H1 (cell line): ENCODE results near the gene ARHGAP28.

Source experiments
- EP300 ChIP-seq, 2 experiments: IDR thresholded peaks; 1 replicate in 1 of 2; 2 replicates in 1 of 2; pipeline ENCODE4 v1.6.1; 2011 to 2012; ENCODE audit warnings: low read depth in 2 of 2, low read length in 2 of 2, mild to moderate bottlenecking in 2 of 2, borderline replicate concordance in 1 of 2, inconsistent platforms in 1 of 2, moderate library complexity in 1 of 2
- GABPA ChIP-seq: IDR thresholded peaks from 2 replicates; pipeline ENCODE4 v1.6.1; 2011; ENCODE audit warnings: mild to moderate bottlenecking, low read length, moderate library complexity, borderline replicate concordance; ENCODE audit not compliant: insufficient read depth
- POLR2AphosphoS5 ChIP-seq: IDR thresholded peaks from 2 replicates; pipeline ENCODE4 v1.6.1; 2011; ENCODE audit warnings: low read depth, low read length
- SIN3A ChIP-seq, 2 experiments: IDR thresholded peaks in 1 of 2; conservative IDR thresholded peaks in 1 of 2; 2 replicates each; pipeline ENCODE4 v1.6.1; 2011 to 2012; ENCODE audit warnings: low read length in 2 of 2, improper control_type of control experiment in 1 of 2, low read depth in 1 of 2, mild to moderate bottlenecking in 1 of 2
- SP2 ChIP-seq: IDR thresholded peaks from 2 replicates; pipeline ENCODE4 v1.6.1; 2012; ENCODE audit warnings: mild to moderate bottlenecking, low read length, inconsistent platforms
- ZNF274 ChIP-seq: IDR thresholded peaks from 2 replicates; pipeline ENCODE4 v1.7.0; 2012; ENCODE audit warnings: low read length, borderline replicate concordance; ENCODE audit errors: extremely low read depth
- TF ChIP-seq, protein P1 (sequence below), 3 experiments: IDR thresholded peaks; 1 replicate in 2 of 3; 2 replicates in 1 of 3; pipeline versions ENCODE4 v1.5.1 to v1.6.1; 2011; ENCODE audit warnings: low read length in 3 of 3, mild to moderate bottlenecking in 3 of 3, inconsistent platforms in 2 of 3, low read depth in 1 of 3, moderate library complexity in 1 of 3; ENCODE audit not compliant: insufficient read depth in 1 of 3; ENCODE audit errors: control extremely low read depth in 1 of 3
- TF ChIP-seq, protein P2 (sequence below): IDR thresholded peaks from 2 replicates; pipeline ENCODE4 v1.6.1; 2012; ENCODE audit warnings: inconsistent platforms

DNA sequence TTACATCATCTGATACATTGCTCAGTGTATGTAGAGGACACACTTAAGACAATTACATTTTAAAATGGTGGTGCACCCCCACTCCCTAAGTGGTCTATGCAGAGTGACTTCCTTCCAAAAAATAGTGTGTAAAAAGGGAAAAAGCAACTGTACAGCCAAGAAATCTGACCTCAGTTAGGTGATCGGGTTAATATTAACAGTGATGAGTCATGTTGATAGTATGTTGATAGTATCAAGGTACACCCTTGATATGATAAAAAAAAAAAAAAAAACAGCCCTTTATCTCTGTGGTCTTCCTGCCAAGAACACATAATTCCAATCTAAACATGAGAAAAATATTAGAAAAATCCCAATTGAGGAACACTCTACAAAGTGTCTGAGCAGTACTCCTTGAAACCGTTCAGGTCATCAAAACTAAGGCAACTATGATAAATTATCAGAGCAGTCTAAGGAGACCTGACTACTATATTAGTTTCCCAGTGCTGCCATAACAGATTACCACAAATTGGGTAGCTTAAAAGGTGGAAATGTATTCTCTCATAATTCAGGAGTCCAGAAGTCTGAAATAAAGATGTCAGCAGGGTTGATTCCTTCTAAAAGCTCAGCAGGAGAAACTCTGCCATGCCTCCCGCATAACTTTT lies 171.9 kb downstream of the ARHGAP28 start:
- no peak for TF ChIP-seq ZNF274
- TF ChIP-seq SIN3A (conservative IDR thresholded peaks at IDR 0.05 in 1 of 2, IDR thresholded peaks at IDR 0.05 in 1 of 2; ENCODE audit: low read depth in 1 of 2, low read length in 2 of 2) = no peak
- TF ChIP-seq, protein P1, sequence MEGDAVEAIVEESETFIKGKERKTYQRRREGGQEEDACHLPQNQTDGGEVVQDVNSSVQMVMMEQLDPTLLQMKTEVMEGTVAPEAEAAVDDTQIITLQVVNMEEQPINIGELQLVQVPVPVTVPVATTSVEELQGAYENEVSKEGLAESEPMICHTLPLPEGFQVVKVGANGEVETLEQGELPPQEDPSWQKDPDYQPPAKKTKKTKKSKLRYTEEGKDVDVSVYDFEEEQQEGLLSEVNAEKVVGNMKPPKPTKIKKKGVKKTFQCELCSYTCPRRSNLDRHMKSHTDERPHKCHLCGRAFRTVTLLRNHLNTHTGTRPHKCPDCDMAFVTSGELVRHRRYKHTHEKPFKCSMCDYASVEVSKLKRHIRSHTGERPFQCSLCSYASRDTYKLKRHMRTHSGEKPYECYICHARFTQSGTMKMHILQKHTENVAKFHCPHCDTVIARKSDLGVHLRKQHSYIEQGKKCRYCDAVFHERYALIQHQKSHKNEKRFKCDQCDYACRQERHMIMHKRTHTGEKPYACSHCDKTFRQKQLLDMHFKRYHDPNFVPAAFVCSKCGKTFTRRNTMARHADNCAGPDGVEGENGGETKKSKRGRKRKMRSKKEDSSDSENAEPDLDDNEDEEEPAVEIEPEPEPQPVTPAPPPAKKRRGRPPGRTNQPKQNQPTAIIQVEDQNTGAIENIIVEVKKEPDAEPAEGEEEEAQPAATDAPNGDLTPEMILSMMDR (IDR thresholded peaks at IDR 0.05; ENCODE audit: control extremely low read depth in 1 of 3, insufficient read depth in 1 of 3, low read depth in 1 of 3, low read length in 3 of 3) = no peak
- TF ChIP-seq SP2 = no peak
- TF ChIP-seq GABPA = no peak
- TF ChIP-seq, protein P2, sequence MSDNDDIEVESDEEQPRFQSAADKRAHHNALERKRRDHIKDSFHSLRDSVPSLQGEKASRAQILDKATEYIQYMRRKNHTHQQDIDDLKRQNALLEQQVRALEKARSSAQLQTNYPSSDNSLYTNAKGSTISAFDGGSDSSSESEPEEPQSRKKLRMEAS = no peak
- TF ChIP-seq EP300 (IDR thresholded peaks at IDR 0.05; ENCODE audit: borderline replicate concordance in 1 of 2, low read depth in 2 of 2, low read length in 2 of 2) = no peak
- no peak for TF ChIP-seq POLR2AphosphoS5
